GM12874 (cell line): Measurements from ENCODE around the gene ITGA2B.

Experiments
- CTCF ChIP-seq: IDR thresholded peaks from 2 replicates; pipeline ENCODE4 v1.5.1; 2011; ENCODE audit warnings: low read depth, mild to moderate bottlenecking, control low read depth, low read length, moderate library complexity; ENCODE audit not compliant: insufficient read depth

Gene ITGA2B

DNA sequence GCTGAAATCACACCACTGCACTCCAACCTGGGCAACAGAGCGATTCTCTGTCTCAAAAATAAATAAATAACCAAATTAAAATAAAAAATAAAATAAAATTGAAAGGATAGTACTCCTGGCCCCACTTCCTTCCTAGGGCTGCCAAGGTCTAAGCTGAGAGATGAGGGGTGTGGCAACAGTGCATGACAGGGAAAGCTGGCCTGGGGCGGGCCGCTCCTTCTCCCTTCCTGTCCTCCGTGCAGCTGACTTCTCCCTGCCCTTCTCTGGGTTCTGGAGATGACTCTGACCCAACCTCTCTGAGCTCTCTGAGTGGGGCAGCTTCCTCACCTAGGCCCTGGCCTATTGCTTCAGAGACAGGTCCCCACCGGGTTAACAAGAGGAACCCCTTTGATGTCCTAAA lies 56.1 kb downstream of the ITGA2B start:
- no peak for TF ChIP-seq CTCF

DNA sequence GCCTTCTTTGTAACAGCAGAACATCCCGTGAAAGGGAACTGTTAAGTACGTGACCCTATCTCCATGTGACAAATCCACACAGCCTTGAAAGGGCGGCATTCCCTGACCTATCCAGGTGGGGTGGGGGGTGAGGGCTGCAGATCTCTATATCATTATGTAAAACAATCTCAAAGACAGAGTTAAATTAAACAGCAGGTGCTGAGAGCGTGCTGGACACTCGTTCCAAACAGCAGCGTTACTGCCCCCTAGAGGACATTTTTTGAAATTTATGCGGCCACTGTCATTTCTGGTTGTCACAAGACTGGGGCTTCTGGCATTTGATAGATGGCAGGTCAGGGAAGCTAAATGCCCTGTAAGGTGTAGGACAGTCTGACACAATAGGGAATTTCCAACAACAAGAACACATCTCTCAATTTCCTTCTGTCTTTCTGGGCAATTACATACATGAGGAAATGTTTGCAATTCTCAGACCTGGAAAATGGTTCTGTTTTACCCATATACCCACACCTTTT lies 58.1 kb downstream of the ITGA2B start:
- peak; percentile 72 for TF ChIP-seq CTCF

GRCh38 chr17:44327715-44328449 lies 61.6 kb downstream of the ITGA2B start:
- no peak for TF ChIP-seq CTCF

DNA sequence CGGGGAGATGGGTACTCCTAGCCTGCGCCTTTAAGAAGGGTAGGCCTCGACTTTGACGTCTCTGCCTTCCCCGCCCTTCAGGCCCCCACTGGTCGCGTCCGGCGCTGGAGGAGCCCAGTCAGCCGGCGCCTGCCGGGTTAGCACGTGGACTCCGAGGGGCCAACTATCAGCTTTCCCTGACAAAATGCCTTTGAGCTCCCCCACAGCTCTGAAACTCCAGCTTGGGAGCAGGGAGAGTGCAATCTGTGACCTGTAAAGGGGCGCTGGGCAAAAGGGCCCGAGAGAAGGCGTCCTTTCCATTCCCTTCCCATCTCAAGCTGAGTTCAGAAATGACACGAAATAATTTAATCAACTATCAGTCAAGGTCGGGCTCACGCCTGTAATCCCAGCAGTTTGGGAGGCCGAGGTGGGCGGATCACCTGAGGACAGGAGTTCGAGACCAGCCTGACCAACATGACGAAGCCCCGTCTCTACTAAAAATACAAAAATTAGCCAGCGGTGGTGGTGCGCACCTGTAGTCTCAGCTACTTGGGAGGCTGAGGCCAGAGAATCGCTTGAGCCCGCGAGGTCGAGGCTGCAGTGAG lies 62.5 kb downstream of the ITGA2B start:
- TF ChIP-seq CTCF, result no peak

DNA sequence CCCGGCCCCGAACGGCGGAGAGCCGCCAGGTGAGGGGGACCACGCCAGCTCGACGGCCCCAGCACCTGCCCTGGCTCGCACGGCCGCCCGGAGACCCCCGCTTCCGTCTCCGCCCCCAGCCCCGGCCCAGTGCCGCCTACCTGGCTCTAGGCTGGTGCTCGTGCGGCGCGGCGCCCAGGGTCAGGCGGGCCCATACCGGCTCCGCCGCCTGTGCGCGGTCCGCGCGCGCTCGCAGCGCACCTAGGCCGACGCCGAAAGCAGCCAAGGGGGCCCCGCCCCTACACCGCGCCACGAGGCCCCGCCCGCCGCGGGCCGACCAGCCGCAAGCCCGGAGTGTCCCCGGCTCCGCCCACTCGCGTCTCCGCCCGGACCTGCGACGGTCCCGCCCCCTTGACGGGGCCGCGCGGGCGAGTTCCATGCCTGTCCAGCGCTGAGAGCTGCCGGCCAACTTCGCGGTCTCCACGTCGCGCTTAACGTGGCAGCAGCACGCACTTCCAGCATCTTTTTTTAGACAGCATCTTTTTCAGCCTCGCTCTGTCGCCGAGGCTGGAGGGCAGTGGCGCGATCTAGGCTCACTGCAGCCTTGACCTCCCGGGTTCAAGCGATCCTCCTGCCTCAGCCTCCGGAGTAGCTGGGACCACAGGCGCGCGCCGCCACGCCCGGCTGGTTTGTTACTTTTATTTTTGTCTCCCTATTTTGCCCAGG lies 64.7 kb downstream of the ITGA2B start, which contains the start of gene SLC25A39:
Gene SLC25A39 (minus strand): TSS at position 253 of the 705 bp plus-strand sequence. CDS start 1,261 bp downstream, outside the sequence.
- no peak for TF ChIP-seq CTCF

DNA sequence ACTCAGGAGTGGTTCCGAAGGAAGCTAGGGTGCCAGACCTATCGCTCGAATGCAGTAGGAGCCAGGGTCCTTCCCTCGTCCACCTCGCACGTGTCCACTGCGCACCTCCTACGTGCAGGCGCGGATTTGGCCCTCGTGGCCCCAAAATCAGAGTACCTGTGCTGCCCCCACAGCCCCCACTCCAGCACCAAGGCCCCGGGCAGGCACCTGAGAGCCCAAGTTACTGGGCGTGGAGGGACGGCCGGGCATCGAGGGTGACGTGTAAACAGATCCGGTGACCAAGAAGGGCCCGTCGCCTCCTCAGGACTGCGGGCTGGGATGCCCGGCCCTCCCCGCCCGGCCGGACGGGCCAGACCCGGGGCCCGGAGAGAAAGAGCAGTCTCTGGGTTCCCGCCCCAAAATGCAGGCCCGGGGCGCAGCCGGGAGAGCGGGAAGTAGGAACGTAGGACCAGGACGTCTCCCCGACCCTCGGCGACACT lies 65.3 kb downstream of the ITGA2B start:
- TF ChIP-seq CTCF, result no peak
